T-cell (primary cell): ENCODE data around the gene EMP1. TPM values are rescaled to one million over a fixed set of nuclear protein-coding genes. Genes with fewer than 3 reads are reported as not detected.

Experiments used
- ATAC-seq, 4 experiments: fragments of 200-7000 bp in 3 of 4; fragments of 150-1000 bp in 1 of 4; cut with Tn5 transposase; replicated peaks in 1 of 4; 1 replicate in 3 of 4; 2 replicates in 1 of 4; pipeline ENCODE4 v1.10.0; 2021; ENCODE audit warnings: moderate library complexity in 3 of 4, mild to moderate bottlenecking in 2 of 4, moderate number of reproducible peaks in 1 of 4
- CTCF ChIA-PET, 2 donors: fragments of 300-600 bp; sonication (Branson Sonifier 250); formaldehyde crosslinking; loops; one replicate each; lab custom pipeline; 2022; ENCODE audit warnings: antibody characterized with exemption in 2 of 2; lab: Charles Lee
- POLR2A ChIA-PET, 2 donors: fragments of 300-600 bp; sonication (Branson Sonifier 250); formaldehyde crosslinking; loops; one replicate each; lab custom pipeline; 2022; ENCODE audit warnings: antibody characterized with exemption in 2 of 2; lab: Charles Lee
- DNase-seq, 35 experiments: peaks; one replicate each; pipeline versions ENCODE4 v3.0.0 to v3.0.0-alpha.2; 2013 to 2023
- H3K27ac ChIP-seq: one replicate; pipeline ENCODE4 v1.5.1; 2013; ENCODE audit warnings: low read length
- H3K27me3 ChIP-seq, 2 experiments: replicated peaks in 1 of 2; 1 replicate in 1 of 2; 2 replicates in 1 of 2; pipeline versions ENCODE4 v1.6.1 to v1.7.0; 2013; ENCODE audit warnings: low read length in 1 of 2, mixed read lengths in 1 of 2; ENCODE audit not compliant: control insufficient read depth in 2 of 2, insufficient read depth in 2 of 2; ENCODE audit errors: extremely low read depth in 1 of 2
- H3K36me3 ChIP-seq, 2 donors: 1 replicate in 1 of 2; 2 replicates in 1 of 2; pipeline versions ENCODE4 v1.6.1 to v1.7.0; 2013; ENCODE audit warnings: low read length in 1 of 2; ENCODE audit not compliant: control insufficient read depth in 2 of 2, insufficient read depth in 1 of 2; ENCODE audit errors: extremely low read depth in 1 of 2
- H3K4me1 ChIP-seq, 2 experiments: 1 replicate in 1 of 2; 2 replicates in 1 of 2; pipeline versions ENCODE4 v1.6.1 to v1.7.0; 2013; ENCODE audit warnings: low read length in 2 of 2, mixed read lengths in 1 of 2; ENCODE audit not compliant: insufficient read depth in 2 of 2, control insufficient read depth in 1 of 2; ENCODE audit errors: extremely low read depth in 1 of 2
- H3K4me3 ChIP-seq, 2 donors: 1 replicate in 1 of 2; 2 replicates in 1 of 2; pipeline versions ENCODE4 v1.5.1 to v1.7.0; 2013; ENCODE audit warnings: mild to moderate bottlenecking in 2 of 2, low read length in 1 of 2, moderate library complexity in 1 of 2; ENCODE audit not compliant: control insufficient read depth in 1 of 2; ENCODE audit errors: extremely low read depth in 1 of 2
- H3K9me3 ChIP-seq: 2 replicates; pipeline ENCODE4 v1.7.0; 2013
- H3K27ac Mint-ChIP-seq, 2 donors: one replicate each; pipeline ENCODE4 v1.8.0; 2020 to 2021; ENCODE audit warnings: mild to moderate bottlenecking in 2 of 2, mixed read lengths in 2 of 2
- H3K27me3 Mint-ChIP-seq, 2 donors: one replicate each; pipeline ENCODE4 v1.8.0; 2021 to 2022; ENCODE audit warnings: mixed read lengths in 2 of 2
- H3K36me3 Mint-ChIP-seq: one replicate; pipeline ENCODE4 v1.8.0; 2021; ENCODE audit warnings: mixed read lengths
- H3K4me1 Mint-ChIP-seq, 3 donors: one replicate each; pipeline ENCODE4 v1.8.0; 2020 to 2022; ENCODE audit warnings: mixed read lengths in 3 of 3, mild to moderate bottlenecking in 1 of 3
- H3K4me3 Mint-ChIP-seq, 3 donors: one replicate each; pipeline ENCODE4 v1.8.0; 2020 to 2022; ENCODE audit warnings: mild to moderate bottlenecking in 3 of 3, mixed read lengths in 3 of 3, moderate library complexity in 3 of 3
- H3K9me3 Mint-ChIP-seq, 3 donors: one replicate each; pipeline ENCODE4 v1.8.0; 2020 to 2022; ENCODE audit warnings: mixed read lengths in 3 of 3
- WGBS: methylation state at CpG from one replicate; pipeline ENCODE4 v1.1.5; 2013; ENCODE audit warnings: missing lambda C conversion rate; ENCODE audit not compliant: insufficient coverage; 5-methylcytosine and 5-hydroxymethylcytosine counted together
- total RNA-seq, 35 experiments: library from RNA in 6 of 35; stranded (reverse) in 6 of 35; fragments of 120-200 nt in 1 of 35; gene quantifications; one replicate each; pipeline versions ENCODE4 v1.2.1 to v1.2.4 and lab custom pipeline; 2013 to 2026

EMP1 gene
- total RNA-seq, 5 donors from 2014 or later (not counting 1 experiment from before 2014, with no cell fraction given): 1.4 to 5.4 (median 2.8) TPM

DNA sequence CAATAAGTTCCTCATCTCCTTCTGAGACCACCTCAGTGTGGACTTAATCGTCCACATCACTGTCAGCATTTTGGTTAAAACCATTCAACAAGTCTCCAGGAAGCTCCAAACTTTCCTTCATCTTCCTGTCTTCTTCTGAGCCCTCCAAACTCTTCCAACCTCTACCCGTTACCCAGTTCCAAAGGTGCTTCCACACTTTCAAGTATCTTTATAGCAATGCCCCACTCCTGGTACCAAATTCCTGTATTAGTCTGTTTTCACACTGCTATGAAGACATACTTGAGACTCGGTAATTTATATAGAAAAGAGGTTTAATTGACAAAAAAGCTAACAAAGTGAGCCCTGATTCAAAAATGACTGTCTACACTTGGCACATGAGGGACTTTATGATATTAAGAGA, 22.8 kb downstream of the EMP1 start:
- Histone ChIP-seq H3K27me3 (peaks cover 0 to 6% of the 10 kb centered on the region in 2 experiments), H3K4me3 (no peak overlapping the region), H3K9me3 (no peaks in the 10 kb centered on the region), H3K27ac (no peak overlapping the region), H3K36me3 (no peaks in the 10 kb centered on the region), H3K4me1 (no peaks in the 10 kb centered on the region)
- DNase-seq (no peak), ATAC-seq (no peak)
- Mint-ChIP-seq H3K36me3 (peaks cover 11% of the 10 kb centered on the region), H3K27ac (no peak overlapping the region), H3K9me3 (peaks cover 0 to 4% (median 0%) of the 10 kb centered on the region in 3 donors), H3K4me1 (no peaks in the 10 kb centered on the region), H3K4me3 (no peak overlapping the region), H3K27me3 (peaks cover 3 to 5% of the 10 kb centered on the region in 2 donors)
- CTCF ChIA-PET: interaction anchor here in 1 of 2 donors (0.6 kb wide), 1 partner anchor 449 kb away, joined by 3 read pairs; no protein-coding TSS in a partner anchor
- WGBS: 73% methylated on average over 2 of the region's 3 CpGs
- POLR2A ChIA-PET: no interaction called here

DNA sequence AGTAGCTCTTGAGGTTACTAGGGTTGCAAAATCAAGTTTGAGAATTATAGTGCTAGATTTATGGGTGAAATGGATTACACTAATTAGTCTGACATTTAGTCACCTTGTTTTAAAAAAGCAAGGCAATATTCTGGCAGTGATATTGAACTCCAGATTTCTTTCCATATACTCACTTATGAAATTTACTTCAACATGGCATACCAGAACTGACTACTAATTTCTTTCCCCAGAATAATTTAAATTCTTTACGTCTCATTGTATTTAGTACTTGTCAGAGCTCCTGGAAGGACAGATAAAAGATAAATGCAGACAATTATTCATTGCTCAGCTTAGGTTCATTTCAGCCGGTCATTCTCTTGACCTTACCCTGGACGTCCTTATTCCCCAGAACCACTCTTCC, 24.3 kb downstream of the EMP1 start:
- Histone ChIP-seq H3K36me3 (no peaks in the 10 kb centered on the region), H3K27me3 (peaks cover 0 to 6% of the 10 kb centered on the region in 2 experiments), H3K27ac (no peak overlapping the region), H3K4me3 (no peak overlapping the region), H3K4me1 (no peaks in the 10 kb centered on the region), H3K9me3 (no peaks in the 10 kb centered on the region)
- DNase-seq (no peak), ATAC-seq (no peak)
- Mint-ChIP-seq H3K27ac (no peak overlapping the region), H3K4me3 (no peak overlapping the region), H3K36me3 (peaks cover 5% of the 10 kb centered on the region), H3K4me1 (no peaks in the 10 kb centered on the region), H3K27me3 (peaks cover 5 to 9% of the 10 kb centered on the region in 2 donors), H3K9me3 (peaks cover 0 to 4% (median 0%) of the 10 kb centered on the region in 3 donors)
- 61% methylated on average over 2 of the region's 3 CpGs for WGBS
- ChIA-PET POLR2A (no interaction called here), CTCF (interaction anchor here in 1 of 2 donors (1.0 to 1.5 kb wide), 2 partner anchors 9 to 14 kb away, joined by 3 to 5 read pairs; no protein-coding TSS in a partner anchor)

DNA sequence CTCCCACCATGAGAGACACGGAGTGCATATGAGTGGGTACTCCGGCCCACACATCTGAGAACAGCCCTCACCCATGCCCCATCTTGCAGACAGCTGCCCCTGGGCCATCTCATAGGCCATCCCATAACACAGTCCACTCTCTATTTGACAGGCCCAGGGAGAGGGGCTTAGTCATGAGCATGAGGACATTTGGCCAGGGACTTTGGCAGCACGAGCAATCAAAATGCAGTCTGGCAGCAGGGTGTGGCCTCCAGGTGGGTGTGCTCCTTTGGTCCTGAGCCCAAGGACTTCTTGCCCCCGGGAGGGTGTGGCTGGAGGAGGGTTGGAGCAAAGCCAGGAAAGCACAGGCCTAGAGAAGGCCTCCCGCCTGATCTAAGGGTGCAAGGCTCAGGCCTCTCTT, 25.6 kb downstream of the EMP1 start:
- no peak overlapping the region for H3K27ac ChIP-seq
- Mint-ChIP-seq H3K36me3 (no peaks in the 10 kb centered on the region), H3K27me3 (peaks cover 11 to 18% of the 10 kb centered on the region in 2 donors), H3K27ac (no peak overlapping the region), H3K4me1 (no peaks in the 10 kb centered on the region), H3K4me3 (no peak overlapping the region), H3K9me3 (peaks cover 0 to 4% (median 0%) of the 10 kb centered on the region in 3 donors)
- ChIA-PET POLR2A (no interaction called here), CTCF (interaction anchor here in 1 of 2 donors (1.0 to 1.5 kb wide), 2 partner anchors 10 to 13 kb away, joined by 3 to 5 read pairs; no protein-coding TSS in a partner anchor)
- 73% methylated on average over 5 of the region's 5 CpGs for WGBS
- H3K4me3 ChIP-seq: no peak overlapping the region
- H3K36me3 ChIP-seq: no peaks in the 10 kb centered on the region
- H3K4me1 ChIP-seq: no peaks in the 10 kb centered on the region
- H3K9me3 ChIP-seq: no peaks in the 10 kb centered on the region
- DNase-seq: no peak
- peaks cover 0 to 6% of the 10 kb centered on the region in 2 experiments for H3K27me3 ChIP-seq
- ATAC-seq: no peak

DNA sequence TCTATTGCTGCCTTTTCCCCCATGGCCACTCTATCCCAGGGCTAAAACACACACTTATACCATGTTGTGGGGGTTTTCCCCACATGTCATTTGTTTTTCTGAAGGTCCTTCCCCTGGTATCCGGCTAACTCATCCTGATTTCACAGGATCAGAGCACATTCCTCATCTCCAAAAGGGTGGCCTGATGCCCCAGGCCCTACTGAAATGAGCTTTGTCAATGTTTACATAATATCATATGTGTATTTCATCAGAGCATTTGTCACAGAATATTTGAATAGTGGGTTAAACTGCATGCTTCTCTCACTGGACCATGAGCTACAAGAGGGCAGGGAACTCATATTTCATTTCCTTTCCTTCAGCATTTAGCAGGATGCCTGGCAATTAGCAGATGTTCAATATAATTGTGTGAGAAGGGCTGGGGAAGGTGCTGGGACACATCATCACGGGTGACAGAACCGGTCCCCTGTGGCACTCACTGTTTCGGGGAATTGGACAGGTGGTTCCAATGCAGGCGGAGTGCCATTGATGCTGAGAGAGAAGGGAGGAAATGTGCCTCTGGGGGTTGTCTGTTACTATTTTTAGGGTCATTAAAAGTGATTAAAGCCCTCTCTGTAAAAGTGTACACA, 26.8 kb downstream of the EMP1 start:
- Mint-ChIP-seq H3K4me1 (no peaks in the 10 kb centered on the region), H3K4me3 (no peak overlapping the region), H3K9me3 (peaks cover 0 to 4% (median 0%) of the 10 kb centered on the region in 3 donors), H3K27ac (no peak overlapping the region), H3K27me3 (peaks cover 13 to 18% of the 10 kb centered on the region in 2 donors), H3K36me3 (no peaks in the 10 kb centered on the region)
- ChIA-PET CTCF (interaction anchor here (0.6 to 1.4 kb wide), 2 partner anchors 11 to 1995 kb away, joined by 3 to 6 read pairs; no protein-coding TSS in a partner anchor), POLR2A (no interaction called here)
- Histone ChIP-seq H3K9me3 (no peaks in the 10 kb centered on the region), H3K4me3 (no peak overlapping the region), H3K36me3 (no peaks in the 10 kb centered on the region), H3K4me1 (no peaks in the 10 kb centered on the region), H3K27ac (no peak overlapping the region), H3K27me3 (peaks cover 0 to 8% of the 10 kb centered on the region in 2 experiments)
- no peak for DNase-seq
- 80% methylated on average over 1 of the region's 5 CpGs for WGBS
- ATAC-seq: no peak

DNA sequence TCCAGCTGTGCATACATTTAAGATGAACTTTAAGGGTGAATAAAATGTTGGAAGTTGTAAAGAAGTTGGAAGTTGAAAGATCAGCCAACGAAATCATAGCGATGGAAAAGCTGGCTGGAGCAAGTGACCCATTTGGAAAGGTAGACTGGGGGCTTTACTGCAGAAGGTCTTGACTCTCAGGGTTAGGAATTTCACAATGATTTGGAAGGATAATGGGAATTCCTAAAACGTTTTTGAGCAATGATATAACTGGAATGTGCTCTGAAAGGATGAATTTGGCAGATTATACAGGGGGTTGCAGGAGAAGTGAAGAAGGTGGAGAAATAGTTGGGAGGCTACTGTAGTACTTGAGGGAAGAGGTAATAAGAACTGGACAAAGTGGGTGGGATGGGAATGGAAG, 27.4 kb downstream of the EMP1 start:
- H3K4me3 ChIP-seq: no peak overlapping the region
- CTCF ChIA-PET: interaction anchor here in 1 of 2 donors (1.4 kb wide), 1 partner anchor 11 kb away, joined by 3 read pairs; no protein-coding TSS in a partner anchor
- H3K27ac Mint-ChIP-seq: no peak overlapping the region
- H3K36me3 ChIP-seq: no peaks in the 10 kb centered on the region
- no peak for DNase-seq
- peaks cover 0 to 8% of the 10 kb centered on the region in 2 experiments for H3K27me3 ChIP-seq
- POLR2A ChIA-PET: no interaction called here
- WGBS: 67% methylated on average over 3 of the region's 3 CpGs
- no peak overlapping the region for H3K27ac ChIP-seq
- no peaks in the 10 kb centered on the region for H3K4me1 ChIP-seq
- peaks cover 16 to 18% of the 10 kb centered on the region in 2 donors for H3K27me3 Mint-ChIP-seq
- H3K9me3 Mint-ChIP-seq: peaks cover 0 to 4% (median 0%) of the 10 kb centered on the region in 3 donors
- no peak for ATAC-seq
- no peaks in the 10 kb centered on the region for H3K4me1 Mint-ChIP-seq
- H3K36me3 Mint-ChIP-seq: no peaks in the 10 kb centered on the region
- no peak overlapping the region for H3K4me3 Mint-ChIP-seq
- H3K9me3 ChIP-seq: no peaks in the 10 kb centered on the region

DNA sequence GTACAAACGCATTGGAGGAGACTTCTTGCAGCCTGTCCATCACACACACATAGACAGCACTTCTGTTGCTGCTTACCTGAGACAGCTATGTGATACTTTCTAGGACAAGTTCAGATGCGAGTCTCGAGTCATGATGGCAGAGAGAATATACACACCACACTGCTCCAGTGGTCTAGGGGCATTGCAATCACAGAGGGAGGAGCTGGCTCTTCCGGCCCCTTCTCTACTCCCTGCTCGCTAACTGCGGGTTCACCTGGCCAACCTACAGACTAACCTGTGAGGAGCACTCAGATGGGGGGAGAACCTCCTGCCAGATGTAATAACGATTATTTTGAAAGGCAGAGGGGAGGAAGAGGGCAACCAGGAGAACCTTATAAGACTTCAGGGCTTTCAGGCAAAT, 30.7 kb downstream of the EMP1 start:
- CTCF ChIA-PET: interaction anchor here (0.6 to 1.0 kb wide), 2 partner anchors 15 to 28 kb away, joined by 3 read pairs; no protein-coding TSS in a partner anchor
- H3K4me3 Mint-ChIP-seq: no peak overlapping the region
- DNase-seq (no peak), ATAC-seq (no peak)
- H3K4me1 ChIP-seq: no peaks in the 10 kb centered on the region
- H3K9me3 Mint-ChIP-seq: peaks cover 0 to 3% (median 0%) of the 10 kb centered on the region in 3 donors
- 70% methylated on average over 3 of the region's 7 CpGs for WGBS
- H3K27ac Mint-ChIP-seq: no peak overlapping the region
- no peaks in the 10 kb centered on the region for H3K4me1 Mint-ChIP-seq
- POLR2A ChIA-PET: no interaction called here
- H3K27ac ChIP-seq: no peak overlapping the region
- no peaks in the 10 kb centered on the region for H3K9me3 ChIP-seq
- no peaks in the 10 kb centered on the region for H3K36me3 Mint-ChIP-seq
- peaks cover 24 to 29% of the 10 kb centered on the region in 2 donors for H3K27me3 Mint-ChIP-seq
- H3K27me3 ChIP-seq: peaks cover 0 to 6% of the 10 kb centered on the region in 2 experiments
- no peak overlapping the region for H3K4me3 ChIP-seq
- H3K36me3 ChIP-seq: no peaks in the 10 kb centered on the region
